GM18870 (cell line): ENCODE measurements around the gene DAGLA.
A peak's percentile ranks its signal among the peaks of the same experiment; 100 is the strongest.

ENCODE experiments used
- ATAC-seq: cut with Tn5 transposase; IDR thresholded peaks from one replicate; pipeline ENCODE4 v1.9.1; 2021; ENCODE audit warnings: moderate library complexity; ENCODE audit not compliant: unreplicated experiment

The DAGLA gene

GRCh38 chr11:61775606-61776554, 95.7 kb downstream of the DAGLA start:
- no peak for ATAC-seq

- ATAC-seq, result no peak
These were observed 96.4 kb downstream of the DAGLA start for GRCh38 chr11:61776561-61777075.

- ATAC-seq, result no peak
These were observed 97.3 kb downstream of the DAGLA start for GRCh38 chr11:61777234-61778090.

- no peak for ATAC-seq
These were observed 98.2 kb downstream of the DAGLA start for GRCh38 chr11:61778357-61778886.

GRCh38 chr11:61778920-61779650, 98.9 kb downstream of the DAGLA start:
- no peak for ATAC-seq

- ATAC-seq, result no peak
These were observed 99.7 kb downstream of the DAGLA start for GRCh38 chr11:61779666-61780525.

- no peak for ATAC-seq
These were observed 100.5 kb downstream of the DAGLA start for GRCh38 chr11:61780581-61781162.

GRCh38 chr11:61781585-61781984, 101.4 kb downstream of the DAGLA start:
- no peak for ATAC-seq

- no peak for ATAC-seq
These were observed 102.1 kb downstream of the DAGLA start for GRCh38 chr11:61782299-61782698.

GRCh38 chr11:61782841-61783240, 102.7 kb downstream of the DAGLA start:
- no peak for ATAC-seq

GRCh38 chr11:61783717-61784505, 103.7 kb downstream of the DAGLA start:
- ATAC-seq, result no peak

- no peak for ATAC-seq
These were observed 104.3 kb downstream of the DAGLA start for GRCh38 chr11:61784506-61784805.

- ATAC-seq, result no peak
These were observed 105.7 kb downstream of the DAGLA start for GRCh38 chr11:61785837-61786402.

- no peak for ATAC-seq
These were observed 107.8 kb downstream of the DAGLA start for GRCh38 chr11:61787928-61788491.

- ATAC-seq, result peak; percentile 13
These were observed 111.6 kb downstream of the DAGLA start for GRCh38 chr11:61791737-61792309.

- peak; percentile 65 for ATAC-seq
These were observed 112.3 kb downstream of the DAGLA start, which contains the start of the genes FEN1 and TMEM258 for GRCh38 chr11:61792310-61793082. FEN1 (plus strand) TSS chr11:61792911; CDS start chr11:61795362, 2,451 bp downstream. TMEM258 (minus strand) TSS chr11:61792599; CDS start chr11:61792558, 41 bp downstream.
